GM21423 (cell line): ENCODE data around the gene SCMH1.
"Not testable (repeated sequence)": the region's sequence is repeated elsewhere in the genome, so short reads cannot be mapped to it uniquely, and the experiment has no call there.

Source experiments
- ATAC-seq: cut with Tn5 transposase; IDR thresholded peaks from one replicate; pipeline ENCODE4 v1.9.1; 2021; ENCODE audit warnings: mild to moderate bottlenecking, moderate library complexity; ENCODE audit not compliant: unreplicated experiment

Gene SCMH1

DNA sequence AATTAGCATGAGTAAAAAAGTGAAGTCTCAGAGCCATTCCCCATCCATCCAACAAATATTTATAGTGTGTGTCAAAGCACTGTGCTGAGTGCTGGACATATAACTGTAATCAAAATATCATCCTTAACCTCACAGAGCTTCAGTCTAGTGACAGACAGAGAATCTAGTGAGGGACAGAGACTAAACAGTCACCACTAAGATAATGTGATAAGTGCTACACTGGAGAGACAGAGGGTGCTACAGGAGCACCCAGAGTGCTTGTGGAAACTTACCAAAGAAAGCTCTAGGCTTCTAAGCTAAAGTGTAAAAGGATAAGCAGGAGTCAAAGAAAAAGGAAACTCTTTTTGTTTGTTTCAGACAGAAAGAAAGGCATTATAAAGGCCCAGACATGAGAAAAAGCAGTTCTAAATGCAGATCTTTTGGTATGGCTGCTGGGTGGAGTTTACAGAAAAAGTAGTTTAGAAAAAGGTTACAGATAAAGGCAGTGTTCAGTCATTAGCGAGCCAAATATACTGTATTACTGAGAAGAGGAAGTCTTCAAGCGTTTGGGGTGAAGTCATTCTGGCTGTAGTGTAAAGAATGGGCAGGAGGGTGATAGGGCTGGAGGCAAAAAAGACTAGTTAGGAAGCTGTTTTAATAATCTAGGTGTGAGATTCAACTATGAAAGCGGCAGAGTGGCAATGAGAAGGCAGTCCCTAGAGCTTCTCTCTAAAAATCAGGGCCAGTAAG is 83.8 kb downstream of the SCMH1 start:
- ATAC-seq: no peak

DNA sequence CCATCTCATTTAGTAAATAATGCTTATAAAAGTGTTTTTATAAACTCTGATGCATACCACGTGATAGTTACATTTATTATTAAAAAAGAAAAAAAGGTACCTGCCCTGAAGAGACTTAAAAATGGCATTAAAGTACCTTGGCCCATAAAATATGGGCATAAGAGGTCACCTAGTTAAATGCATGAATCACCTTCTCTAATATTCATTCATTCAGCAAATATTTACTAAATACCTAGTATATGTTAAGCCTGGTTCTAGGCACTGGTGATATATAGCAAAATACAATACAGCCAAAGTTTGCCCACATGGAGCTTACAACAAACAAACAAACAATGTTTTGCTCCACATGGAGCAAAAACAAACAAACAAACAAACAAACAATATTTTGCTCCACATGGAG is 87.0 kb downstream of the SCMH1 start:
- no peak for ATAC-seq

DNA sequence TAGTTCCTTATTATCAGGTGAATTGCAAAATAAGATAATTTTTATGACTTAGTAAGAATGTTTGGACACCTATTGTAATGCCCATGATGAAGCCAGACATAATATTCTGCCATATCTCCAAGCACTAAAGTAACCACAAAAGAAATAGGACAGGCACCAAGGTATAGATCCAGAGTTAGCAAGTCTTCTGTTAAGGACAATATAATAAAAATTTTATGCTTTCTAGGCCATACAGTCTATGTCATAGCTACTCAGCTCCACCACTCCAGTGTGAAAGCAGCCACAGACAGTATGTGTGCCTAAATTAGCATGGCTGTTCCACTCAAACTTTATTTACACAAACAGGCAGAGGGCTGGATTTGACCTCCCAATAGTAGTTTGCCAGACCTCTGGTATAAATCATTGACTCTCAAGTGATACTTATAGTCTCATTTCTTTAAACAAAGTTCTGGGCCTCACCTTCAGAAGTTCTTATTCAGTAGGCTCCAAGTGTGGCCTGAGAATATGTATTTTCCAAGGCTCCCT is 88.3 kb downstream of the SCMH1 start:
- no peak for ATAC-seq

DNA sequence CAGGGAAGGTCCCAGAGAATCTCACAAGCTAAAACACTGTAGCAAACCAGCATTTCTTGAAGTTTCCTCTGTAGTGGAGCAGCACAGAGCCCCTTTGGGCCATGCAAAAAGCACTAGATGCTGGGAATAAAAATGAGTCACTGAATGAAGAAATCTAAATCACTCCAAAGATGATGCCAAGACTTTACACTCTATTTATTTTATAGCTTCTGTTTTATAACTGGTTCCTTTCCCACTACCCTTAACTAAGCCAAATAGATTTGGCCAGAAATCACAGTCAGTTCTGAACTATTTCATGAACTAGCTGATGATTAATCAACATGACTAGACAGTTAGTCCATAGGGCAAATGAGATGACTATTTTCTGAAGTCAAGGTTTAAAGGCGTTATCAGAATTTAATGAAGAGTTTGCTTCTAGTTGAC is 89.5 kb downstream of the SCMH1 start:
- ATAC-seq: no peak

DNA sequence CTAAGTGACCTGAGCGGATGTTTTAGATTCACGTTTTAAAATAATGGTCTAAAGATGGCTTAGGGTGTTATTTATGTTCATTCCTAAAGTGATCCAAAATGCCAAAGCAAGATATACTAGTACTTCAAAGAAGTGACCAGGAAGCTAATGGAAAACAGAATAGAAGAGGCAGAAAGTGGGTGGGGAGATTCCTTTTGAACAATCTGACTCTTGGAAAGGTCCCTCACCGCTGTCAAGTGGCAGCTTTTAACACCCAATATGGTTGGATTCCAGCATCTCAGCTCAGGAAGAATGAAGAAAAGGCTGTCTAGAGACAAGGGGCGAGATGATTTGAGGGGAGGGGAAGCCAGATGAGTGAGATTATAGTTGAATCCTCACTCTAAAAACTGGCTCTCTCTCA is 90.3 kb downstream of the SCMH1 start:
- ATAC-seq: no peak

DNA sequence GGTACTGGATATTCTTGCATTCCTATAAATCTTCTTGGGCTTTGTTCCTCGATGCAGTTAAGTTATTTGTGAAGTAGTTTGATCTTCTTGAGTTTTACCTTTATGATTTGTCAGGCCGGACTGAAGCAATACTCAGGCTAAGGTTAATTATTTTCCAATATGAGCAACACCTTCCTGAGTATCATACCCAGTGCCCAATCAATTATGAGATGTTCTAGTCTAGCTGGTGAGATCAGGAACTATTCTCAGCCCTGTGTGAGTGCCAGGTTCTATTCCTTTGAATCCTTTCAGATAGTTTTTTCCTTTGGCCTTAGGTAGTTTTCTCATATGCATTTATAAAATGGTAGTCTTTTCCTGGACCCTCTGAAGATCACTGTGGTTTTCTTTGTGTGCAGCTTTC is 92.5 kb downstream of the SCMH1 start:
- ATAC-seq: no peak

DNA sequence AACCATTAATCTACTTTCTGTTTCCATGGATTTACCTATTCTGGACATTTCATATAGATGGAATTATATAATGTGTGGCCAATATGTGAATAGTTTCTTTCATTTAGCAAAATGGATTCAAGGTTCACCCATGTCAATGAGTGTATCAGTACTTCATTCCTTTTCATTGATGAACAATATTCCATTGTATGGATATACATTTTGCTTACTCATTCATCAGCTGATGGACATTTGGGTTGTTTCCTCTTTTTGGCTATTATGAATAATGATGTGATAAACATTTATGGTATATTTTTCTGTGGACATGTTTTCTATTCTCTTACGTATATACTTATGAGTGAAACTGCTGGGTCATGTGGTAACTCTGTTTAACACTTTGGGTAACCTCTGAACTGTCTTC is 97.8 kb downstream of the SCMH1 start:
- ATAC-seq: no peak

DNA sequence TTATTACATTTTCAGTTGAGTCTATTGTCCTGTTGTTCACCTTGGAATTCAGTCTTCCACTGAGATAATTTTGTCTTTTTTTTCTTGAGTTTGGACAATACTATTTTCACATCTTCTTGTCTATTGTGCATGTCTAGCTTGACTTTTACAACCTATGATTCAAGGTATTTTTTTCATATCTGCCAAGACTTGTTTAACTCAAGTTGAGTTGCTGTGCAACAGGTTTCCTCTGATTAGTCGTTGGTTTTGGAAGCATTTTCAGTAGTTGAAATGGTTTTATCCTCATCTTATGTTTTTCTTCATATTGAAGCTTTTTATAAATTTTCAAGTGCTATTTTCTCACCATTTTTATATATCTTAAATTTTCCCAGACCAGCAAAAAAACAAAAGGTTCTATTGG is 103.6 kb downstream of the SCMH1 start:
- no peak for ATAC-seq

DNA sequence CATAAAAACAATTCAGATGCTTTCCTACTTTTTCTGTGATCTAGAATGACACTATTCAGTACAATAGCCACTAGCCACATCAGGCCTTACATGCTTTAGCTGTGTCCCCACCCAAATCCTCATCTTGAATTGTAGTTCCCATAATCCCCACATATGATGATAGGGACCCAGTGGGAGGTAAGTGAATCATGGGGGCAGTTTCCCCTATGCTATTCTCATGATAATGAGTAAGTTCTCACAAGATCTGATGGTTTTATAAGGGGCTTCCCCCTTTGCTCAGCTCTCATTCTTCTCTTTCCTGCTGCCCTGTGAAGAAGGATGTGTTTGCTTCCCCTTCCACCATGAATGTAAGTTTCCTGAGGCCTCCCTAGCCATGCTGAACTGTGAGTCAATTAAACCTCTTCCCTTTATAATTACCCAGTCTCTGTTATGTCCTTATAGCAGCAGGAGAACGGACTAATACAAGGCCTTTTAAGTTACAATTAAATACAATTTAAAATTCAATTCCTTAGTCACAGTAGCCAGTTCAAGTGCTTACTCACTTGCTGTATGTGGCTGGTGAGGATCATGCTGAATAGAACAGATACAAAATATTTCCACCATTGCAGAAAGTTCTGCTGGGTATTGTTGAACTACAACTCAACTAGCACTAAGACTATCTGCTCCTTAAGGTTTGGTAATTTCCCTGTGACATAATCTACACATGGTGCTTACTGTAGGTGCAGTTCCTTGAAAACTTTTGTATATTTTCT is 106.7 kb downstream of the SCMH1 start:
- ATAC-seq: no peak

DNA sequence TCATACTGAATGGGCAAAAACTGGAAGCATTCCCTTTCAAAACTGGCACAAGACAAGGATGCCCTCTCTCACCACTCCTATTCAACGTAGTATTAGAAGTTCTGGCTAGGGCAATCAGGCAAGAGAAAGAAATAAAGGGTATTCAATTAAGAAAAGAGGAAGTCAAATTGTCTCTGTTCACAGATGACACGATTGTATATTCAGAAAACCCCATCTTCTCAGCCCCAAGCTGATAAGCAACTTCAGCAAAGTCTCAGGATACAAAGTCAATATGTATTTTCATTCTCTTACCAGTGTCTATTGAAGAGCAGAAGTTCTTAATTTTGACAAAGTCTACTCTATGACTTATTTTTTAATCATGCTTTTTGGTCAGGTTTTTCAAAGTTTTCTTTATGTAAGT is 107.8 kb downstream of the SCMH1 start:
- ATAC-seq: not testable (repeated sequence)

DNA sequence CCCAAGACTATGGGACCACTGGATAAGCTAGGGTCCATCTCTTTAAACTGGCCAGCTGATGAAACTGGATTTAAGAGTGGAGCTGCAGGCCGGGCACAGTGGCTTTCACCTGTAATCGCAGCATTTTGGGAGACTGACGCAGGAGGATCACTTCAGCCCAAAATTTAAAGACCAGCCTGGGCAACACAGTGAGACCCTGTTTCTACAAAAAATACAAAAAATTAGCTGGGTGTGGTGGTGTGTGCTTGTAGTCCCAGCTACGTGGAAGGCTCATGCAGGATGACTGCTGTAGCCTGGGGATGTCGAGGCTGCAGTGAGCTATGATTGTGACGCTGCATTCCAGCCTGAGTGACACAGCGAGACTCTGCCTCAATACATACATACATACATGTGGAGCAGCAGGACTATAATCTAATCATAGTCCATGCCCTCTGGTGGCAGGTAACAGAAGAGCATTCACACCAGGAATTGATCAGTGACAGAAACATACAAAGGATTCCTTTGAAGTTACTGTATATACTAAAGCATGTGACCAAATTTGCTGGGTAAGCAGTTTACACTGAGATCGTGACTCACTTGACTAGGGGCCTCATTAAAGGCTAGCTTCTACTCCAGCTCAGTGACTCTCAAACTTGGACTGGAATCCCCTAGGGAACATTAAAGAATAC is 119.1 kb downstream of the SCMH1 start:
- no peak for ATAC-seq

DNA sequence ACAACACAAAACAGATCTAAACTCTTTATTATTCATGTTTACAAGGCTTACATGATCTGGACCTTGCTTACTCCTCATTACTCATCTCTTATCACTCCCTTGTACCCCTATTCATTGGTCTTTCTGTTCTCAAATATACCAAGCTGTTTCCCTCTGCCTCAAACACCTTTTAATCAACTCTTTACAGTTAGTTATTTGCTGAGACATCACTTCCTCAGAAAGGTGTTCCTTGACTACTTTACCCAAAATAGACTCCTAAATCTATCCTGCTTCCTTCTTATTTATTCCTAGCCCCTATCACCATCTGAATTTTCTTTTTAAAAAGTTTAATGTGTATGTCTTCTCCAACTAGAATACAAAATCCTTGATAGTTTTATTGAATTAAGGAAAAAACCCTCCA is 120.0 kb downstream of the SCMH1 start:
- no peak for ATAC-seq

DNA sequence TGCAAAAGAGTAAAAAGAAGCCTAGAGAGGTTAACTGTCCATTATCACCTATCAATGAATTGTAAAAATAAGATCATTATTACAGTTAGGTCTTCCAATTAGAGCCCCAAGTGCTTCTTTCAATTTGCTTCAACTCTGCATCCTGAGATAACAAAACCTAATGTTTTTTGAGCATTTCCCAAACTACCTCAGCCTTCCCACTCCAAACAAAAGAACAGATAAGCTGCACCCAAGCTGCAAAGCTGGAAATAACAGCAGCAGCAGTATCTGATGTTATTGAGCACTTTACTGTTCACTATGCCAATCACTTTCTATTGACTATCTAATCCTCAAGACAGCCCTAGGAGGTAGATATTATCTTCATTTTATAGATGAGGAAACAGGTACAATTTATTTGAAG is 123.5 kb downstream of the SCMH1 start:
- ATAC-seq: no peak

DNA sequence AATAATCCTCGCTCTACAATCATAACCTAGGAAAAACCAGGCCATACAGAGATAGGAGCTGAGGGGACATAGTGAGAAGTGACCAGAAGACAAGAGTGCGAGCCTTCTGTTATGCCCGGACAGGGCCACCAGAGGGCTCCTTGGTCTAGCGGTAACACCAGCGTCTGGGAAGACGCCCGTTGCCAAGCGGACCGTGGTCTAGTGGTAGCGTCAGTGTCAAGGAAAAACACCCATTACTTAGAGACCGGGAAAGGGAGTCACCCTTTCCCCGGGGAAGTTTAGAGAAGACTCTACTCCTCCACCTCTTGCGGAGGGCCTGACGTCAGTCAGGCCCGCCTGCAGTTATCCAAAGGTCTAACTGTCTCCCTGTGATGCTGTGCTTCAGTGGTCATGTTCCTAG is 124.9 kb downstream of the SCMH1 start:
- ATAC-seq: not testable (repeated sequence)

DNA sequence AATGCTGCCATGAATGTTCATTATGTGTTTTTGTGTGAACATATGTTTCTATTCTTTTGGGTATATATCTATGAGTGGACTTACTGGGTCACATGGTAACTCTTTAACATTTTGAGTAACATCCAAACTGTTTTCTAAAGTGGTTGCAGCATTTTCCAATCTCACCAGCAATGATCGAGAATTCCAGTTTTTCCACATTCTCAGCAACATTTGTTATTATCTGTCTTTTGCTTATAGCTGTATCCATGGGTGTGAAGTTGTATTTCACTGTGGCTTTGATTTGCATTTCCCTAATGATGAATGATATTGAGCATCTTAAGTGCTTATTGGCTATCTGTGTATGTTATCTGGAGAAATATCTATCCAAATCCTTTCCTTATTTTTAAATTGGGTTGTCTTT is 131.4 kb downstream of the SCMH1 start:
- no peak for ATAC-seq

DNA sequence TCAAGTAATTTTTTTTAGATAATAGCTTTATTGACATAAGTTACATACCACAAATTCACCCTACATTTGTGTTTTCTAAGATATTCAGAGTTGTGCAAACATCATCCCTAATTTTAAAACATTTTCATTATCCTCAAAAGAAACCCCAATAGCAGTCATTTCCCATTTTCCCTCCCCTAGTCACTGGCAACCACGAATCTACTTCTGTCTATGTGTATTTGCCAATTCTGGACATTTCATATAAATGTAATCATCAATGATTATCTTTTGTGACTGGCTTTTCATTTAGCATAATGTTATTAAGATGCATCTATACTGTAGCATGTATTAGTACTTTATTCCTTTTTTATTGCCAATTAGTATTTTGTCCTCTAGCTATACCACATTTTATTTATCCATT is 131.8 kb downstream of the SCMH1 start:
- ATAC-seq: no peak

DNA sequence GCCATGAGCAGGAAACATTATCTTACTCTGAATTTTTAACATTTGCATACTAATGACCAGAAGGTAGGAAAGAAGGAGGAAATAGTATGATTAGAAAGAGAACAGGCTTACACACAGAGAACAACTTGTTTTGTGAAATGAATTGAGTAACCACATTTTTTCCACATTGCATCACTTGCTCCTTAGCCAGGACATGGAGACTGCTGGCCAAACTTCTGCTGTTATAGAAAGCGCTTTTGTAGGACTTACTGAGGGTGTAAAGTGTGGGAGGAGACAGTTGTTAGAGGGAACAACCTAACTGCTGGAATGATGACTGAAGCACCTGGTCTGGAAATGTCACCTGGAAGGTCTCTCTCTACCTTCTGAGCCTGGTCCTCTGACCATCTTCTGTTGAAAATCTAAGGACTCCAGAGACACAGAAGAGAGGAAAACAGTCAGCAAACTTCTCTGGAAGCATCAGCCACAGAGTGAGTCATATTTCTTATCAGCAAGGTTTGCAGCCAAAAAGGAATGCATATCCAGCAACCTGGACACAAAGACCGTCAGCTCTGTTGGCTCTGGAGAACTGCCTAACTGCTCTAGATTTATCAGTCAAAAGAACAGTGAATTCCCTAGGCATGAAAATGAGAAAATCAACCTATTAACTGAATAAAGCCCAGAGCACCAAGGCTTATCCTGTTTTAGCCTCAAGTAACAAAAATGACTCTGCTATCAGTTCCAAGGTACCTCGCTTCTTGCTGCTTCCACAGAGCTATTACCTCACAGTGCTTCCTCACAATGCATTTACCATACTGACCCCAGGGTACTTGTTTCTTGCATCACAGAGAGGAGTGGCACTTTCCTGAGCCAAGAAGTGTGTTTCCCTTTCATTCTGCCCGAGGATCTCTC is 132.6 kb downstream of the SCMH1 start:
- no peak for ATAC-seq

DNA sequence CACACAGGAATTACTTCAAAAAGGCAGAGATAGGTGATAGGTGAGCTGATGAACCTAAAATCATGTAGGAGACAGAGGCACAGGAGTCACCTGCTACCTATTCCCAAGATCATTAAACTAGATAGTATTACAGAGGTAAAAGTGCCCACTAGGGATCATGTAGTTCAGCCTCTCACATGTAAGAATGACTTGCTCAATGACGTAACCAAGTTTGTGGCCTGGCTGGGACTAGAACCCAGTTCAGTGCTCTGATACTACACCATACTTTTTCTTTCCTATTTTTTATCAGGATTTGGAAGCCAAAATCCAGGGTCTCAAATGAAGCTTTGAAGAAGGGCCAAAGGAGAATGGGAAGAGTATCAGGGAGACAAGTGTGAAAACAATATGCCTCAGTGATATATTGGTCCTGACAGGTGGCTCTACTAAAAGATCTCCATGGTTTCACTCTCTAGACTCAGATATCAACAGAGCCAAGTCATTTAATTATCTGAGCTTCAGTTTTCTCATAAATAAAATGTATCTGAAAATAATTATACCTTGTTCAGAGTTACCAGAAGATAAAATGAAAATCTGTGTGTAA is 133.3 kb downstream of the SCMH1 start:
- no peak for ATAC-seq

DNA sequence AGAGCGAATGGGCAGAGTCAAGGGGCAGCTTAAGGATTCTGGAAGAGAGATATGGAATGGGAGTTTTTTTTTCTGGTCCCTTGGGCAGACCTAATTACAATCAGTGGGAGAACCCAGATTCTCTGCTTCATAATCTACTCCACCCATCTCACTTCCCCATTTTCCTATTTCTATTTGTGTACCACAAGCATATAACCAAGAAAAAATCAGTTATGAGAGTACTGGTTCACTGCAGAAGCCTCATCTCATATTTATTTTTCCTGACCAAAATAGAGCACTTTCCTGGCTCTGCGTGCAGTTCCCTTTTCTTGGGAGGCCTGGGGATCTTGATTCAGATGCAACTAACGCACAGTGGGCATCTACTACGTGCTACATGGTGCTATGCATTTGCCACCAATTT is 138.3 kb downstream of the SCMH1 start:
- ATAC-seq: no peak

DNA sequence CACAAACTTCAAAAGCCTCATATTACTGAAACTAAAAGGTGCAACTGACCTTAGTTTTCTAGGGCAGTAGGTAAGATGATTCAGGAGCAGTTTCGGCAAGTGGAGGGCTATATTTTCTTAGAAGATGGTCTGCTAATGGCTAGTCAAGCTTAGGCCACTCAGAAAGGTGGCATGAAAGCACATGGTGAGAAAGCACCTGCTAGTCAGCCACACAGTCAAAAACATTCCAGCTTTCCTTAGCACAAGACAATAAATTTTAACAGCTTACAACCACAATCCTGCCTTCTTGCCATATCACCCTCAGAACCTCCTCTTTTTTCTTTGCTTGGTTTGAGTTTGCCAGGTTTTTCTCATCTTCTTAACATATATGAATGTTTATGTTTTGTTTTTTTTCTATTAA is 139.5 kb downstream of the SCMH1 start:
- ATAC-seq: no peak
